Effector CD8-positive, alpha-beta T cell (primary cell): ENCODE data around the gene PTPRJ.

Experiments used
- DNase-seq: peaks from one replicate; lab custom pipeline; 2025; lab: John Stamatoyannopoulos, UW

Gene PTPRJ

GRCh38 chr11:48040830-48041444, 60.6 kb downstream of the PTPRJ start:
- DNase-seq: no peak

- no peak for DNase-seq
Measured at GRCh38 chr11:48041877-48042695, 61.7 kb downstream of the PTPRJ start.

GRCh38 chr11:48043111-48043990, 63.0 kb downstream of the PTPRJ start:
- DNase-seq: no peak

- no peak for DNase-seq
Measured at GRCh38 chr11:48043991-48044512, 63.7 kb downstream of the PTPRJ start.

GRCh38 chr11:48044577-48044976, 64.2 kb downstream of the PTPRJ start:
- no peak for DNase-seq

GRCh38 chr11:48045536-48045935, 65.2 kb downstream of the PTPRJ start:
- DNase-seq: no peak

GRCh38 chr11:48047616-48048015, 67.3 kb downstream of the PTPRJ start:
- DNase-seq: no peak

- no peak for DNase-seq
Measured at GRCh38 chr11:48049036-48049435, 68.7 kb downstream of the PTPRJ start.

GRCh38 chr11:48050304-48050703, 69.9 kb downstream of the PTPRJ start:
- DNase-seq: no peak

GRCh38 chr11:48051217-48051830, 71.0 kb downstream of the PTPRJ start:
- DNase-seq: no peak

GRCh38 chr11:48052183-48053044, 72.1 kb downstream of the PTPRJ start:
- no peak for DNase-seq

- DNase-seq: no peak
Measured at GRCh38 chr11:48054994-48055291, 74.6 kb downstream of the PTPRJ start.

- peak; percentile 5 for DNase-seq
Measured at GRCh38 chr11:48055292-48056132, 75.2 kb downstream of the PTPRJ start.

GRCh38 chr11:48056325-48057183, 76.2 kb downstream of the PTPRJ start:
- DNase-seq: no peak

GRCh38 chr11:48058064-48058463, 77.7 kb downstream of the PTPRJ start:
- no peak for DNase-seq

- no peak for DNase-seq
Measured at GRCh38 chr11:48058788-48059187, 78.4 kb downstream of the PTPRJ start.

- no peak for DNase-seq
Measured at GRCh38 chr11:48062649-48063048, 82.3 kb downstream of the PTPRJ start.

- no peak for DNase-seq
Measured at GRCh38 chr11:48063424-48063978, 83.1 kb downstream of the PTPRJ start.

GRCh38 chr11:48064306-48064705, 83.9 kb downstream of the PTPRJ start:
- no peak for DNase-seq
